Panc1 (cell line): Measurements from ENCODE around the gene ZC2HC1B.

Experiments
- CTCF ChIP-seq: fragments of 450-650 bp; IDR thresholded peaks from 2 replicates; pipeline ENCODE4 v1.5.1; 2017; ENCODE audit warnings: mild to moderate bottlenecking
- POLR2AphosphoS5 ChIP-seq: IDR thresholded peaks from 2 replicates; pipeline ENCODE4 v1.6.1; 2012; ENCODE audit warnings: mild to moderate bottlenecking, low read depth, low read length, moderate library complexity
- REST ChIP-seq, 2 experiments: IDR thresholded peaks; 2 replicates each; pipeline ENCODE4 v1.6.1; 2011 to 2012; ENCODE audit warnings: low read depth in 2 of 2, control low read depth in 1 of 2, low read length in 1 of 2, mild to moderate bottlenecking in 1 of 2, moderate library complexity in 1 of 2; ENCODE audit not compliant: insufficient read depth in 1 of 2
- SIN3A ChIP-seq: IDR thresholded peaks from 2 replicates; pipeline ENCODE4 v1.6.1; 2012; ENCODE audit warnings: low read depth, mild to moderate bottlenecking, low read length, moderate library complexity, borderline replicate concordance; ENCODE audit not compliant: insufficient read depth

GRCh38 chr6:143971482-143972205 is 107.4 kb downstream of the ZC2HC1B start:
- no peak for TF ChIP-seq CTCF
- TF ChIP-seq SIN3A = no peak
- TF ChIP-seq REST (IDR thresholded peaks at IDR 0.05; ENCODE audit: insufficient read depth in 1 of 2, low read depth in 2 of 2, low read length in 1 of 2) = no peak
- no peak for TF ChIP-seq POLR2AphosphoS5
